C4-2B (cell line): ENCODE data around the gene PILRA.
"Not testable (repeated sequence)": the region's sequence is repeated elsewhere in the genome, so short reads cannot be mapped to it uniquely, and the experiment has no call there.

Source experiments
- H3K27ac ChIP-seq: fragments of 450-650 bp; 2 replicates; pipeline ENCODE4 v1.5.1; 2017
- ZFX ChIP-seq: fragments of 450-650 bp; IDR thresholded peaks from 2 replicates; pipeline ENCODE4 v1.6.1; 2017
- TF ChIP-seq, protein P1 (sequence below): fragments of 450-650 bp; conservative IDR thresholded peaks from 2 replicates; pipeline ENCODE4 v1.5.1; 2017; ENCODE audit warnings: mild to moderate bottlenecking

PILRA gene

GRCh38 chr7:100433276-100433591 lies 59.9 kb downstream of the PILRA start:
- H3K27ac ChIP-seq, result peak overlapping the region; percentile 96; the same call in 1 of the 2 replicates
- TF ChIP-seq, protein P1, sequence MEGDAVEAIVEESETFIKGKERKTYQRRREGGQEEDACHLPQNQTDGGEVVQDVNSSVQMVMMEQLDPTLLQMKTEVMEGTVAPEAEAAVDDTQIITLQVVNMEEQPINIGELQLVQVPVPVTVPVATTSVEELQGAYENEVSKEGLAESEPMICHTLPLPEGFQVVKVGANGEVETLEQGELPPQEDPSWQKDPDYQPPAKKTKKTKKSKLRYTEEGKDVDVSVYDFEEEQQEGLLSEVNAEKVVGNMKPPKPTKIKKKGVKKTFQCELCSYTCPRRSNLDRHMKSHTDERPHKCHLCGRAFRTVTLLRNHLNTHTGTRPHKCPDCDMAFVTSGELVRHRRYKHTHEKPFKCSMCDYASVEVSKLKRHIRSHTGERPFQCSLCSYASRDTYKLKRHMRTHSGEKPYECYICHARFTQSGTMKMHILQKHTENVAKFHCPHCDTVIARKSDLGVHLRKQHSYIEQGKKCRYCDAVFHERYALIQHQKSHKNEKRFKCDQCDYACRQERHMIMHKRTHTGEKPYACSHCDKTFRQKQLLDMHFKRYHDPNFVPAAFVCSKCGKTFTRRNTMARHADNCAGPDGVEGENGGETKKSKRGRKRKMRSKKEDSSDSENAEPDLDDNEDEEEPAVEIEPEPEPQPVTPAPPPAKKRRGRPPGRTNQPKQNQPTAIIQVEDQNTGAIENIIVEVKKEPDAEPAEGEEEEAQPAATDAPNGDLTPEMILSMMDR, result no peak
- no peak for TF ChIP-seq ZFX

DNA sequence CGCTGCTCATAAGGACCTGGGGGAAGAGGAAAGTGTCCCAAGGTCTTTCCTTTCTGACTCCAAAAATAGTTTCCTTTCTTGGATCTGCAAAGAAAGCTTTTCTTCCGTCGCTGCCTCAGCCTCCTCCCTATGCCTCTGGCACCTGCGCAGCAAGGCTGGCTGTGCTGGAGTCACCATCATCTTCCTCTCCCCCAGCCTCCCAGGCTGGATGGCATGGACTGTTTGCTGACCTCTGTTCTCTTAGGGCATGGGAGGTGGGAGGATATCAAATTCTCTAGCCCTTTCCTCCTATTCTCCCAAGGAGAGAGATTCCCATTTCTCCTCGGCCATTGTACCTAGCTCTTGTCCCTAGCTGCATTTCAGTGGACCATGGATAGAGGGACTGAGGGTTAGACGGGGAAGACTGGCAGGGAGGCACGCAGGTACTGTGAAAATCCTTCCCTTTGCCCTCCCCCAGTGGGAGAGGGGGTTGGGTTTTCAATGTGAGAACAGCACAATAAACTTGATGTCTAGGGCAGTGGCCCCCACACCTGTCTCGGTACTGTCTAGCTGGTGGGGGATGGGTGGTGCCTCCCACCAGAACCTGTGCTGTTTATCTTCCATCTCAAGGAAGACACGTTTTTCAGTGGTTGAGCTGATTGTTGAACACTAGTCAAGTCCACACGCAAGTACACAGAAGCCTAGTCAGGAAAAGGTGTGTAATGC lies 60.5 kb downstream of the PILRA start:
- TF ChIP-seq, protein P1, result no peak
- TF ChIP-seq ZFX, result no peak
- H3K27ac ChIP-seq, result peak overlapping the region; percentile 96

DNA sequence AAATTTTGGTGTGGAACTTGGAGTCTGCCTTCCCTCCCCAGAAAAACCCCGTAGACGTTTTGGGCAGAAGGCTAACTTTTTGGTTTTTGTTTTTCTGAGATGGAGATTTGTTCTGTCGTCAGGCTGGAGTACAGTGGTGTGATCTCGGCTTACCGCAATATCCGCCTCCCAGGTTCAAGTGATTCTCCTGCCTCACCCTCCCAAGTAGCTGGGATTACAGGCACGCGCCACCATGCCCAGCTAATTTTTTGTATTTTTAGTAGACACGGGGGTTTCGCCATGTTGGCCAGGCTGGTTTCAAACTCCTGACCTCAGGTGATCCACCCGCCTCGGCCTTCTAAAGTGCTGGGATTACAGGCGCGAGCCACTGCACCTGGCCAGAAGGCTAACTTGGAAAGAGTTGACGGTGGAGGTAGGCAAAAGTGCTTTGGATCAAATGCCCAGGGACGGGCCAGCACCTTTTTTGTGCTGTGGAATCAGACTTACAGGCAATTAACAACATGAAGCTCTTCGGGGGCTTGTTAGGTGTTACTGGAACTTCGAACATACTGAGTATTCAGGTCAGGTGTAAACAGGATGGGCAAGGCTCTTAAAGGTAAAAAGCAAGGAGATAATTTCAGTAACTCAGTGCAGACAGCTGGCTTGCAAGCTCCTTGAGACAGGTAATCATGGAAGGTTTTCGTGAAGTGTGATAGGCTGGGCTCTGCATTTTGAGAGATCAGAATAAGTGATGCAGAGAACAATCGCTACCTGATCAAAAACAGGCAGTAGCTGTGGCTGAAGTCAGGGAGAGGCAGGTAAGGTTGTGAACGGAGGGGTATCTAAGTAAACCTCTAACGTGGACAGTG lies 61.2 kb downstream of the PILRA start:
- TF ChIP-seq, protein P1, result no peak
- TF ChIP-seq ZFX, result no peak
- H3K27ac ChIP-seq, result peak overlapping the region; percentile 96

DNA sequence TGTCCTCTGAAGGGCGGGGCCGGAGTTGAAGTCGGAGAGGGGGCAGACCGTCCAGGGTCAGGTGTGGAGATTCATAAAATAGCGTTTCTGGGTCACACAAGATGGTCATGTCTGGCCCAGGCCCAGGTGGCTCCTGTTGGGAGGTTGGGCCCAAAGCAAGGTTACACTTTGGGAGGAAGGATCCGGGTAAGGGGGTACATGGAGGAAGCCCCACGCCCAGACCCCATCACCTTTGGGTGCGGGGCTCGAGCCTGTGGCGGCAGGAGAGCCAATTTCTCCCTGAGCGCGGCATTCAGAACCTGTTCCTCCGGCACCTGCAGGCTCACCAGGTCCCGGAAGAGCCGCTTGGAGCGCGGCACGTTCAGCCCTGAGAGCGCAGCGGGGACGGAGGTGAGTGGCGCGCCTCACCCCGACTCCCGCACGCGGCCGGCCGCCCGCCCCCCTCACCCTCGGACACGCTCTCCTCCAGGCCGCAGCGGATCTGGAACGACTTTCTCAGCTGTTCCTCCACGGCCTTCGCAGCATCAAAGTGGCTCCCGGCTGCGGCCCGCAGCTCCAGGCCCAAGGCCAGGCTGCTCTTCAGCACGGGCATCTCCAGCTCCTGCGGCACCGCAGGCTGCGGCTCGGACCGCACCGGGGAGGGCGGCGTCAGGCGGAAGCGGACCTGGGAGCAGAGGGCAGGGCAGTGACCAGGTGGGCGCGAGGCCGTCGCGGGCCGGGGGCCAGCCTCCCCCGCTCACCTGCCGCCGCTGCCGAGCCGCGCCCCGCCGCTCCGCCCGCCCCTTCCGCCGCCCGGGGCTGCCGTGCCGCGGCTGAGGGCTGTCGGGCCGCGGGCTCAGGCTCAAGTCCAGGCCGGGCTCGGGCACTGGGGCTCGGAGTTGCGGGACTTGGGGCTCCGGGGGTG lies 62.4 kb downstream of the PILRA start:
- peak; percentile 96 for TF ChIP-seq ZFX
- TF ChIP-seq, protein P1, result no peak
- peak overlapping the region; percentile 96 for H3K27ac ChIP-seq

GRCh38 chr7:100437150-100438100 lies 64.1 kb downstream of the PILRA start:
- peak overlapping the region; percentile 96 for H3K27ac ChIP-seq
- TF ChIP-seq ZFX, result no peak
- TF ChIP-seq, protein P1, result no peak

GRCh38 chr7:100438172-100438571 lies 64.9 kb downstream of the PILRA start:
- TF ChIP-seq, protein P1, result no peak
- TF ChIP-seq ZFX, result no peak
- H3K27ac ChIP-seq, result no peak overlapping the region

DNA sequence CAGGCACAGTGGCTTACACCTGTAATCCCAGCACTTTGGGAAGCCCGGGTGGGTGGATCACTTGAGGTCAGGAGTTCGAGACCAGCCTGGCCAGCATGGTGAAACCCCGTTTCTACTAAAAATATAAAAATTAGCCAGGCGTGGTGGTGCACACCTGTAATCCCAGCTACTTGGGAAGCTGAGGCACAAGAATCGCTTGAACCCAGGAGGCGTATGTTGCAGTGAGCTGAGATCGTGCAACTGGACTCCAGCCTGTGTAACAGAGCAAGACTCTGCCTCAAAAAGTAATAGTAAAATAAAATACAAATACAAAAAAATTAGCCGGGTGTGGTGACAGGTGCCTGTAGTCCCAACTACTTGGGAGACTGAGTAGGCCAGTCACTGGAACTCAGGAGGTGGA lies 65.4 kb downstream of the PILRA start:
- H3K27ac ChIP-seq, result not testable (repeated sequence)

DNA sequence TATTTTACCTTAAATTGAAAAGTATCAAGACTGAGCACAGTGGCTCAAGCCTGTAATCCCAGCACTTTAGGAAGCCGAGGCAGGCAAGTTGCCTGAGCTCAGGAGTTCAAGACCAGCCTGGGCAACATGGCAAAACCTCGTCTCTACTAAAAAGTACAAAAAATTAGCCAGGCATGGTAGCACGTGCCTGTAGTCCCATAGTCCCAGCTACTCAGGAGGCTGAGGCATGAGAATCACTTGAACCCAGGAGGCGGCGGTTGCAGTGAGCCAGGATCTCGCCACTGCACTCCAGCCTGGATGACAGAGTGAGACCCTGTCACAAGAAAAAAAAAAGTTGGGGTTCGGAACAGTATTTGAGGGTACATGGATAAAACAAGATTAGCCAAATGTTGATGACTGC lies 66.0 kb downstream of the PILRA start:
- not testable (repeated sequence) for H3K27ac ChIP-seq
